Measurements from ENCODE around the gene GSK3B.

The GSK3B gene

GRCh38 chr3:120130656-120131055 is 36.4 kb upstream of the GSK3B start:
- TF ChIP-seq CTCF (IDR thresholded peaks at IDR 0.05; ENCODE audit: low read depth, low read length, missing control alignments), result no peak
- no peak for DNase-seq (ENCODE audit: low read depth)
- in situ Hi-C loops (cut with HindIII; ENCODE audit: low sequenced_read_pairs), result no loop called here
- H3K4me3 ChIP-seq (ENCODE audit: low read depth, low read length), result no peak overlapping the region

GRCh38 chr3:120129718-120130513 is 35.7 kb upstream of the GSK3B start:
- H3K4me3 ChIP-seq (ENCODE audit: low read depth, low read length), result no peak overlapping the region
- no peak for DNase-seq (ENCODE audit: low read depth)
- TF ChIP-seq CTCF (IDR thresholded peaks at IDR 0.05; ENCODE audit: low read depth, low read length, missing control alignments), result no peak
- in situ Hi-C loops (cut with HindIII; ENCODE audit: low sequenced_read_pairs), result no loop called here

- TF ChIP-seq CTCF (IDR thresholded peaks at IDR 0.05; ENCODE audit: low read depth, low read length, missing control alignments), result no peak
- in situ Hi-C loops (cut with HindIII; ENCODE audit: low sequenced_read_pairs), result no loop called here
- DNase-seq (ENCODE audit: low read depth), result no peak
- H3K4me3 ChIP-seq (ENCODE audit: low read depth, low read length), result no peak overlapping the region
These were observed 34.8 kb upstream of the GSK3B start for GRCh38 chr3:120129051-120129450.

- DNase-seq (ENCODE audit: low read depth), result no peak
- TF ChIP-seq CTCF (IDR thresholded peaks at IDR 0.05; ENCODE audit: low read depth, low read length, missing control alignments), result no peak
- H3K4me3 ChIP-seq (ENCODE audit: low read depth, low read length), result no peak overlapping the region
- in situ Hi-C loops (cut with HindIII; ENCODE audit: low sequenced_read_pairs), result no loop called here
These were observed 31.7 kb upstream of the GSK3B start for GRCh38 chr3:120125992-120126391.

- no peak for DNase-seq (ENCODE audit: low read depth)
- TF ChIP-seq CTCF (IDR thresholded peaks at IDR 0.05; ENCODE audit: low read depth, low read length, missing control alignments), result no peak
- in situ Hi-C loops (cut with HindIII; ENCODE audit: low sequenced_read_pairs), result no loop called here
- no peak overlapping the region for H3K4me3 ChIP-seq (ENCODE audit: low read depth, low read length)
These were observed 25.7 kb upstream of the GSK3B start for GRCh38 chr3:120119846-120120510.

- in situ Hi-C loops (cut with HindIII; ENCODE audit: low sequenced_read_pairs), result no loop called here
- H3K4me3 ChIP-seq (ENCODE audit: low read depth, low read length), result no peak overlapping the region
- TF ChIP-seq CTCF (IDR thresholded peaks at IDR 0.05; ENCODE audit: low read depth, low read length, missing control alignments), result no peak
- no peak for DNase-seq (ENCODE audit: low read depth)
These were observed 20.7 kb upstream of the GSK3B start for GRCh38 chr3:120114981-120115380.
